Stimulated activated CD8-positive, alpha-beta memory T cell treated with anti-CD3 and anti-CD28 coated beads, Interleukin-15, amount 100 ng/mL, for 1 hour (primary cell): ENCODE results near the gene IRX2.

Source experiments
- DNase-seq: peaks from one replicate; pipeline ENCODE4 v3.0.0-alpha.2; 2020; ENCODE audit warnings: low read depth

IRX2 gene

GRCh38 chr5:2714026-2714425, 37.5 kb downstream of the IRX2 start:
- DNase-seq, result no peak

DNA sequence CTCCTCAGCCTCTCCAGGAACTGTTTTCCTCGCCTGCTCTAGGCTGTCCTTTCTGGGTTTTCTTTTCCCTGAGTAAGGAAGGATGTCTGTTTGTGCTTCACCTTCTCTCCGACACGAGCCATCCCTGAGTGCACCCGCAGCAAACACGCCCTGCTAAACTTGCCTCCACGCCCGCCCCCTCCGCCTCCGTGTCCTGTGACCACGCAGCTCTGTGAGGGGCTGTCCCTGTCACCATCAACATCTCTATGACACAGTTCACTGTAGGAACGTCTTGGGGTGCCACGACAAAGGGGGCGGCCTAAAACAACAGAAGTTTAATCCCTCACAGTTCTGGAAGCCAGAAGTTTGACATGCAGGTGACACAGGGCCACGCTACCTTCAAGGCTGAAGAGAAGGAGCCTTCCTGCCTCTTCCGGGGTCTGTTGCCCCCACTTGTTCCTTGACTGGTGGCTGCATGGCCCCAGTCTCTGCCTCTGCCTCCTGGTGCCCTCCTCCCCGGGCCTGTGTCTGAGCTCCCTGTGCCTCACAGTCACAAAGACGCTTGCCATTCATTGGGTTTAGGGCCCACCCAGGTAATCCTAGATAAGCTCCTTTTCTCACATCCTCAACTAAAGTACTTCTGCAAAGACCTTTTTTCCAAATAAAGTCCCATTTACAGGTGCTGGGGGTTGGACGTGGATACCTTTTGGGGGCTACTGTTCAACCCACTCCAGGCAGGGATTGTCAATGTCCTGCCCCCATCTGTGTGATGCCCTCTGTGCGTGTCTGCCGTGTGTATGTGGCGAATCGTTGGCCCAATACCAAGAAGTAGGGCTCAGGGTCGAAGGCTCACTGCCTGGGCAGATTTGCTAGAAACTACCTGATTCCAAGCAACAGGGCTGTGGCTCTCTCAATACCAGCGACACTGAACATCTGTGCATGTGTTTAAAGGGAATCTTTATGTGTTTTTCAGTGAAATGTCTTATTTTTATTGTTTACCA, 39.7 kb downstream of the IRX2 start:
- no peak for DNase-seq

DNA sequence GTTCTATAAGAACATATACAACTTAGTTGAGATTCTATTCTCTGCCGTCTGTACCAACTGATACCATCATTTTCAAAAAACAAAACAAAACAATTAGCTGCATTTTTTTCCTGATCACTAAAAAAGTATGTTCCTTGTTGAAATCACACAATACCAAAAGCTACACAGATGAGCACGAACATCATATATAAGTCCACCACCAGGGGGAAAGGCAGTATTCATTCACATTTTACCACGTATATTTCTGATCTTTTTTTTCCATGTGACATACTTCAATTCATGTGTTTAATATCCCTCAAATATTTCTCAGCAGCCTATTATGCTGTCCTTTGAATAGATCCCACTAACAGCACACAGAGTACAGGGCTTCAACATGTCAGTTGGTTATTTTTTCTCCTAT, 40.6 kb downstream of the IRX2 start:
- DNase-seq, result no peak

DNA sequence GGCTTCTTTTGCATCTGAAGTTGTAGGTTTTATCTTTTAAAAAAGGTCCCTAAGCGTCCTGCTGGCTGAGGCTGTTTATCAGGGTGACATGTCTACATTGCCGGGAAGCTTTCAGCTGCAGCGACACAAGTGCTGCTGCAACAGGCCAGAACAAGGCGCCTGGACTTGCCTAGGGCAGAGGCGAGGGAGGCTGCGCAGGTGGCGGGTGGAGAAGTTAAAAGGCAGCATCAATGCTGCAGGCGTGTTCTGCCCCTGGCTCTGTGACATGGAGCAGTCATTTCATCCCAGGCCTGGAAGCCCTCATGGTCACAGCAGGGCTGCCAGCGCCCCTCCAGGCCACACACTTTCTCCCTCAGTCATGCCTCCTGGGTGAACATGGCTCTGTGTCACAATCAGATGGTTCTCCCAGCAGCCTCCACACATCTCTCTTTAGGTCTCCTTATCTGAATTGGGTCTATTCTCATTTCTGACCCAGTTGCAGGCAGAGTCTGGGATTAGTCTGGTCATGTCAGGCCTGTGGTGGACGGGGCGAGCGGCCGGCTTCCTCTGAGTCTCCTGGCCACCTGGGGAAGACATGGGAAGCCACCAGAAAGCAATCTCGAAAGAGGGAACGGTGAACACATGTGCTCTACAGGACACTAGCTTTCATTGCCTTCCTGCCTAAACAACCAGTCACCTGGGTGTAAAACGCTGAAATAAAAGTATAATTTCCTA, 41.3 kb downstream of the IRX2 start:
- no peak for DNase-seq

DNA sequence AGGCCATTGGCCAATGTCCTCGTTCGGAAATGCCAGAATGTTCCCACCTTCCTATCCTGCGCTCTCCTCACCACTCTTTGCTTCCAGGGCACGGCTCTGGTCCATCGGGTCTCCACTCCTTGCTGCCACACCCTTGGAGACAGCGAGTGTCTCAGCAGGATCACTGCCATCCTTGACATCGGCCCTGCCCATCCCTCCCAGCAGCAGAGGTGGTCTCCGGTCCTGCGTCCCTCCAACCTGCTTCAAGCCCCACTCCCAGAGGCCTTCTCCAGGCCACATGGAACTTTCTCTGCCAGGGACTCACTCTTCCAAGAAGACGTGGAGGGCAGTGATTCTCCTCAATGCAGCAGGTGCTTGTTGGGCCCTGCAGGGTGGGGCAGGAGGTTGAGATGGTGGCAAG, 42.7 kb downstream of the IRX2 start:
- no peak for DNase-seq

GRCh38 chr5:2708132-2708531, 43.3 kb downstream of the IRX2 start:
- no peak for DNase-seq

DNA sequence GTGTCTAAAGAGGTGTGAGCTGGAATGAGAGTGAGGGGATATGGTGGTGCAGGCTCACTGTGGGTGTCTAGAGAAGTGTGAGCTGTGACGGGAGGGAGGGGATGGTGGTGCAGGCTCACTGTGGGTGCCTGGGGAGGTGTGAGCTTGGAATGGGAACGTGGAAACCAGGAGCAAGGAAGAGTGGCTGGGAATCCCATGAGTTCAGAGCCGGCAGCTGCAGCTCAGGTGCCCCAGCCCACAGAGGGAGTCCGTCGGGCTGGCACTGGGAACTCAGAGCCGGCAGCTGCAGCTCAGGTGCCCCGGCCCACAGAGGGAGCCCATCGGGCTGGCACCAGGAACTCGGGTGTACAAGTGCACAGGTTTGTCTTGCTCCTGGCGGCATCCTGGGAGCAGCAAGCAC, 45.6 kb downstream of the IRX2 start:
- no peak for DNase-seq

GRCh38 chr5:2704806-2705645, 46.5 kb downstream of the IRX2 start:
- DNase-seq, result no peak

GRCh38 chr5:2704111-2704510, 47.4 kb downstream of the IRX2 start:
- DNase-seq, result no peak

DNA sequence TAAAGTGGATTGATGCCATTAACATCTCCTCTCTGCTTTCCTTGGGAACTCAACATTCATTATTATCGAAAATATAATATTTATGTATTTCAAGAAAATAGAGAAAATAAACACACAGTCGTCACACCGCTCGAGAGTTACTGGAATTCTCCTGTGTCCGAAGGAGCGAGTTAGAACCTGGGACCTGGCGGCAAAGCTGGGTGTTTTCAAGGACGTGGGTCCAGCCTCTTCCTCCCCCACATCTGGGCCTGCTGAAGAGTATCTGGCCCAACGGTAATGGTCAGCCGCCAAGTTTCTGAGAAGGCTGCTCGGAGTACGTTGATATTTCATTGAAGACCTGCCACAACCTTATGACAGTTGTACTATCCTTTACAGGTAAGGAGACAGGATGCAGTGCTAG, 47.9 kb downstream of the IRX2 start:
- DNase-seq, result no peak

DNA sequence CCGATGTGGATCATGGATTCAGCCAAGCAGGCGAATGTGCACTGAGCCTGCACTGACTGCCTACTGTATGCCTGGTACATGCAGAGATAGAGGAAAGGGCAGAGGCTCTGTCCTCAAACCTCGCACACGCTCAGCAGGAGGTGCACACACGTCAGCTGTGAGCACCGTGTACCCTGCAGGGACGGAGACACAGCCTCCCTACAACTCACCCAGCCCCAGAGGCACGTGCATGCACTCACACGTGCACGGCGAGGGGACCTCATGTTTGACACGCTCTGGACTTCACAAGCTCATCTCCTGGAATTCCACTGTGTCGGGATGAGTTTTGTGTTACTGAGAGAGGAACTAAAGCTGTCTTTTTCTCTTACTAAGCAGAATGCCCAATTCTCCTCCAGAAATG, 48.4 kb downstream of the IRX2 start:
- no peak for DNase-seq

DNA sequence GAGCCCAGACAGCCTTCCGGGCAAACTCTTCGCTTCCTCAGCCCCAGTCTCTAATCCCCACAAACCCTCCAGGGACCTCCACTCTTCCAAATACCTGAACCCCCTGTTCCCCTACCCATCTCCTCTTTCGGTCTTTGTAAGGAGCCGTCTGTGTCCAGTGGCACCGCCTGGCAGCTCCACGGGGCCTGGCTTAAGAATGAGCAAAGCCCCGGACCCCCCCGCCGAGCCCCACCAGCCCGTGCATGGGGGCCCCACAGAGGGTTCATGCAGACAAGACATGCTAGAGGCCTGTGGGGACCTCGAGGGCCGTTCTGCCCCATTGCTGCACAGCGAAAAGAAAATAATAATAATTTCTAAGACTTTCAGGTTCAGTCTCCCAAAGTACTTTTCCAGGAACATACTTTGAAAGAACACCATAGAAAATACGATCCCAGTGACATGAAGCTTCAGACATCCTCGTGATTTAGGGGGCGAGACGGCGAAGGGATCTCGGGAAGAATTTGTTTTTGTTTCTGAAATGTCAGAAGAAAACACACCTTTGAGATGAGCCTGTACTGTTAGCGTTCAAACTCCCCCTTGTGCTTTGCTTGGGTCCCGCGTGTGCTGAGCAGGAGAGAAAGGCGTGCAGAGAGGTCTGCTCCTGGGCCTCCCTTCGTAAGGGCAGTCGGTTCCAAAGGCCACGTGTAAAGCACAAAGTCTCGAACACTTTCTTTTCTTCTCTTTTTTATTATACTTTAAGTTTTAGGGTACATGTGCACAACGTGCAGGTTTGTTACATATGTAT, 49.2 kb downstream of the IRX2 start:
- DNase-seq, result no peak

GRCh38 chr5:2701592-2701991, 49.9 kb downstream of the IRX2 start:
- no peak for DNase-seq

DNA sequence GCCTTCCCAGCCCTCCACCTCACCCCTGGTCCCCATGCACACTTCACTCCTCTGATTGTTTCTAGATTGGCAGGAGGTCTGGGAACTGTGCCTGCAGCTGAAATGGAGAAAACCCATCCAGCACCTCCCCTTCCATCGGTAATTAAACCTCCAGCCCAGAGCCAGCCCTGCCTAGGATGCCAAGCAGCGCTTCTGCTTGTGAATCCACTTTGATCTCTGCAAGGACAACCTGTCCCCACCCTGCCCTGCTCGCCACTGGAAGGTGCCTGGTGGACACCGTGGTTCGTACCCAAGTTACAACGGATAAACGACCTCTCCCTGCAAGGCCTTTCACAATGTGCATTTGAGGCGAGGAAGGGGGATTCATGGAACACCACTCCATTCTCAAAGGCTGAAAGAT, 50.6 kb downstream of the IRX2 start:
- no peak for DNase-seq

- no peak for DNase-seq
These were observed 51.8 kb downstream of the IRX2 start for GRCh38 chr5:2699686-2700085.

DNA sequence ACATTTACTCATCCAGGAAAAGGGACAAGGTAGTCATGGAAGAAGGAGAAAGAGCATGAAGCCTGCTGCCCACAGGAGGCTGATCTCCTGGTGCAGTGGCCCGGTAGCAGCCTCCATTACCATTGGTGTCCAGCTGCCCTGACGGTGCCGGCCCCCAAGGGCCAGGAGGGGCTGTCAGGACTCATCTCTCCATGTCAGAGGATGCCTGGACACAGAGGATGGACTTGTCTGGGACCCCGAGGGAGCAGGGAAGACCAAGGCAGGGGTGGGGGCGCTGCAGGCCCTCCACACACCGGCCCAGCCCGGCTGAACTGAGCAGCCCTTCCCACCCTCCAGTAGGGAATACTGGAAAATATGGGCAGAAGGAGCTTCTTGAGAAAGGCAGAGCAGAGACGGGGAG, 52.2 kb downstream of the IRX2 start:
- DNase-seq, result no peak

- DNase-seq, result no peak
These were observed 52.9 kb downstream of the IRX2 start for GRCh38 chr5:2698581-2698980.

DNA sequence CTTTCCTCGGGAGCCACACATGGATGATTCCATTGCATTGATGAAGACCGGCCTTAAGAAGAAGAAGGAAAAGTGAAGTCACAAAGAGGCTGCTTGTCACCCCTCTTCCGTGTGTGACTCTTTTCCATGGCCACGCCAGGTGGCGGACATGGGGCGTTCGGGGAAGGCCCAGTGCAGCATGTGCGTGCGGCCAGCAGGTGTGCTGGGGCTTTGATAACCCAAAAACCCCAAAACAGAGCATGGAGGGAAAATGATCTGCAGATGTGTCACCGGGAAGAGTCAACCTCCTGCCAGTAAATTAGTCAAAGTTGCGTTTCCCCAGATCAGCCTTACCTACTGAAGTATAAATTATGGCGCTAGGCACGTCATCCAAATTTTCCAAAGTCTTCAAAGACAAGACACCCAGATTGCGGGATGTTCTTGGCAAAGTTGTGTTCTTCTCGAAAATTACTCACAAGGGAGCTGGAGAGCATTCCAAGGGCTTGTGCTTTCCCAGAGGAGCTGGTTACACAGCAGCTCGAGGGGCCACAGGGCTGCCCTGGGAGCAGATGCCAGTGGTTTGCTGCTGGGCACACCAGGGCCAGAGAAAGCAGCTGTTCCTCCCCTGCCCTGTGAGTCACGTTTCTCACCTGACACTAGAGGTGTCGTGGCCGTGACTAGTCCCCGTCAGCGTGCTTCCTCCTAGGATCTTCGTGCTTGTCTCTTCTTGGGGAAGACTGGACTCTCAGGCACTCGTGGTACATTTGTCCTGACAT, 53.9 kb downstream of the IRX2 start:
- no peak for DNase-seq

GRCh38 chr5:2697041-2697440, 54.4 kb downstream of the IRX2 start:
- DNase-seq, result no peak
